OCI-LY3 (cell line): ENCODE data around the gene PHACTR3.

Experiments used
- H2AFZ ChIP-seq: fragments of 200-600, 300-600 bp; shearing (Covaris generic); 2 replicates; pipeline ENCODE4 v1.6.0; 2014; ENCODE audit warnings: antibody characterized with exemption, low read depth, low read length
- H3K27ac ChIP-seq: fragments of 200-600, 300-600 bp; sonication (generic); 2 replicates; pipeline ENCODE4 v1.5.1; 2014; ENCODE audit warnings: mild to moderate bottlenecking, low read length, moderate library complexity, mixed read lengths
- H3K27me3 ChIP-seq: fragments of 200-600, 300-600 bp; sonication (generic); 2 replicates; pipeline ENCODE4 v1.6.1; 2014; ENCODE audit warnings: low read depth, low read length, mixed read lengths
- H3K36me3 ChIP-seq: fragments of 200-600, 300-600 bp; sonication (generic); replicated peaks from 2 replicates; pipeline ENCODE3; 2014; ENCODE audit warnings: low read depth, low read length, mixed read lengths
- H3K4me1 ChIP-seq: fragments of 300-600, 200-600 bp; sonication (generic); 2 replicates; pipeline ENCODE4 v1.6.1; 2014; ENCODE audit warnings: low read length, mixed read lengths
- H3K4me2 ChIP-seq: fragments of 200-600, 300-600 bp; sonication (generic); 2 replicates; pipeline ENCODE4 v1.6.1; 2014; ENCODE audit warnings: low read length, mixed read lengths
- H3K4me3 ChIP-seq: fragments of 300-600, 200-600 bp; sonication (generic); 2 replicates; pipeline ENCODE4 v1.5.1; 2014; ENCODE audit warnings: antibody characterized with exemption, mild to moderate bottlenecking, low read length, moderate library complexity
- H3K79me2 ChIP-seq: fragments of 300-600, 200-600 bp; shearing (Covaris generic); 2 replicates; pipeline ENCODE4 v1.6.1; 2014; ENCODE audit warnings: mild to moderate bottlenecking, low read length, mixed read lengths
- H3K9ac ChIP-seq: fragments of 300-600, 200-600 bp; shearing (Covaris generic); 2 replicates; pipeline ENCODE4 v1.6.0; 2014; ENCODE audit warnings: mild to moderate bottlenecking, low read length, moderate library complexity
- H3K9me3 ChIP-seq: fragments of 200-600, 300-600 bp; shearing (Covaris generic); 2 replicates; pipeline ENCODE4 v1.6.1; 2014; ENCODE audit warnings: low read length, mixed read lengths; ENCODE audit not compliant: insufficient read depth
- H4K20me1 ChIP-seq: fragments of 200-600, 300-600 bp; sonication (generic); 2 replicates; pipeline ENCODE4 v1.6.1; 2016; ENCODE audit warnings: low read length, mixed read lengths; ENCODE audit not compliant: insufficient read depth
- EZH2phosphoT487 ChIP-seq: fragments of 200-600 bp; shearing (Covaris generic); IDR thresholded peaks from 2 replicates; pipeline ENCODE4 v1.6.1; 2018; ENCODE audit warnings: antibody characterized with exemption, mixed run types, low read depth
- TF ChIP-seq, protein P1 (sequence below): fragments of 200-600, 300-600 bp; sonication (generic); IDR thresholded peaks from 2 replicates; pipeline ENCODE4 v1.5.1; 2014; ENCODE audit warnings: antibody characterized with exemption, low read length, low read depth

The PHACTR3 gene

DNA sequence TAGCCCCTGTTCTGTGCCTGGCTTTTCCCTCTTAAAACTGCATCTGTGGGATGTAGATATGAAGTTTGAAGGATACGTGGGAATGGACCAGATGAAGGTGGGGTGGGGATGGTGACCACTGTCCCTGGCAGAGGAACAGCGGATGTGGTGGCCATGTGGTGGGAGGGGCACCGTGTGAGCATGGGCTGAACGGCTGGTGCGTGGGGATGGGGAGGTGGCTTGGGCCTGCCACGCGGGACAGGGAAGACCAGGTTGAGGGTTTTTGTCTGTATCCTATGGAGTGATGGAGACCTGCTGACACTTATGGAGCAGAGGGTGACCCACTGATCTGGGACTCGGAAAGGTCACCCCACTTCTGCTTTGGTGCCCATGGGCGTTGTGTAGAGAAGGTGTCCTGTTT lies 19.2 kb downstream of the PHACTR3 start:
- H3K9ac ChIP-seq, result no peak overlapping the region
- no peaks in the 10 kb centered on the region for H3K36me3 ChIP-seq
- no peak for TF ChIP-seq EZH2phosphoT487
- TF ChIP-seq, protein P1, sequence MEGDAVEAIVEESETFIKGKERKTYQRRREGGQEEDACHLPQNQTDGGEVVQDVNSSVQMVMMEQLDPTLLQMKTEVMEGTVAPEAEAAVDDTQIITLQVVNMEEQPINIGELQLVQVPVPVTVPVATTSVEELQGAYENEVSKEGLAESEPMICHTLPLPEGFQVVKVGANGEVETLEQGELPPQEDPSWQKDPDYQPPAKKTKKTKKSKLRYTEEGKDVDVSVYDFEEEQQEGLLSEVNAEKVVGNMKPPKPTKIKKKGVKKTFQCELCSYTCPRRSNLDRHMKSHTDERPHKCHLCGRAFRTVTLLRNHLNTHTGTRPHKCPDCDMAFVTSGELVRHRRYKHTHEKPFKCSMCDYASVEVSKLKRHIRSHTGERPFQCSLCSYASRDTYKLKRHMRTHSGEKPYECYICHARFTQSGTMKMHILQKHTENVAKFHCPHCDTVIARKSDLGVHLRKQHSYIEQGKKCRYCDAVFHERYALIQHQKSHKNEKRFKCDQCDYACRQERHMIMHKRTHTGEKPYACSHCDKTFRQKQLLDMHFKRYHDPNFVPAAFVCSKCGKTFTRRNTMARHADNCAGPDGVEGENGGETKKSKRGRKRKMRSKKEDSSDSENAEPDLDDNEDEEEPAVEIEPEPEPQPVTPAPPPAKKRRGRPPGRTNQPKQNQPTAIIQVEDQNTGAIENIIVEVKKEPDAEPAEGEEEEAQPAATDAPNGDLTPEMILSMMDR, result no peak
- no peaks in the 10 kb centered on the region for H3K9me3 ChIP-seq
- peaks cover 17% of the 10 kb centered on the region; the same call in 1 of the 2 replicates for H3K27me3 ChIP-seq
- H3K79me2 ChIP-seq, result no peaks in the 10 kb centered on the region
- no peak overlapping the region for H2AFZ ChIP-seq
- H3K4me3 ChIP-seq, result no peak overlapping the region
- no peaks in the 10 kb centered on the region for H3K4me1 ChIP-seq
- H3K27ac ChIP-seq, result no peak overlapping the region
- no peak overlapping the region for H3K4me2 ChIP-seq
- H4K20me1 ChIP-seq, result no peaks in the 10 kb centered on the region

DNA sequence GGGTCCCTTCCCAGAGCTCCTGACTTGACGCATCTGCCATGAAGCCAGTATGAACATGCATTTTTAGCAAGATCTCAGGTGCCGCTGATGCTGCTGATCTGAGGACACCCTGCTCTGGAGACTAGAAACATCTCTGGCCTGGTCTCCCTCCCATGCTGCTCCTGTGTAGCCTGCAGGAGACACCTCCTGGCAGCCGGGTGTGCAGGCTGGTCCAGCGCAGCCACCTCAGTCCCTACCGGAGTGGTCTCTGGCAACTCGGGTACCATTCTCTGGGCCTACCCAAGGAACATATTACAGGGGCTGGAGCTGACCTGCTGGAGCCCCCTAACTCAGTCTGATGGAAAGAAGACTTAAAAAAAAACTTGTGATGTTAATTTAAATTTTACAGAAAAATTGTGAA lies 20.1 kb downstream of the PHACTR3 start:
- H3K4me3 ChIP-seq, result no peak overlapping the region
- H3K79me2 ChIP-seq, result no peaks in the 10 kb centered on the region
- no peaks in the 10 kb centered on the region for H3K4me1 ChIP-seq
- H3K36me3 ChIP-seq, result no peaks in the 10 kb centered on the region
- no peaks in the 10 kb centered on the region for H4K20me1 ChIP-seq
- H2AFZ ChIP-seq, result no peak overlapping the region
- no peak overlapping the region for H3K9ac ChIP-seq
- no peak overlapping the region for H3K27ac ChIP-seq
- H3K27me3 ChIP-seq, result peaks cover 21% of the 10 kb centered on the region; the same call in 1 of the 2 replicates
- H3K9me3 ChIP-seq, result no peaks in the 10 kb centered on the region
- no peak for TF ChIP-seq EZH2phosphoT487
- TF ChIP-seq, protein P1, result no peak
- no peak overlapping the region for H3K4me2 ChIP-seq

DNA sequence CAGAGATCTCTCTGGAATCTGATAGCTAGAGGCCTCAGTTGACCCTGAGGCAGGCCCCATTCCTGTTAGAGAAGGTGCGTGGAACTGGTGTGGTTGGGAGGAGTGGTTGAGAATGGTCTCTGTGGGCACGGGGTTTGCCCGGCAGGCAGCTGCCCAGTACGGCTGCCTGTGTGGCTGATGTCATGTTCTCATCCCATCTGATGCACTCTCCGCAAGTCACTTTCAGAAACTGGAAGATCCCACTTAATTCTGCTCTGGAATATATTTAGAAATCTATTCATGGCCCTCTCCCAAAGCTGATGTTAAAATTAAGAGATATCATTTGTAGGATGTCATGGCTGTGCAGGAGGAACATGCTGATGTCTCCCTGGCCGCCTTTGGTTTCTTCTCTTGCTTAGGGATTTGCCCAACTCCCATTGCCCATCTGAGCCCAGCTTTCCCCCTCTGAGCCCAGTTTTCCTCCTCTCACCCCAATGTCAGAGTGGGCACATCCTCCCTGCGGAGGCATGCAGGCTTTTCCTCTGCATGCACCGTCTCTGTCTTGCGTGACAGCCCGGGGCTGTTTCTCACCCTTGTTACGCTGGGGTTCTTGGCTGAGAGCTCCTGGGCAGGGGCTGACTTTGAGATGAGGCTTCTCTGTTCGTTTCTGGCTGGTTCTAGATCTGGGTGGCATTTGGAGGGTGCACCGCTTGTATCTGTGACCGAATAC lies 21.0 kb downstream of the PHACTR3 start:
- H4K20me1 ChIP-seq, result no peaks in the 10 kb centered on the region

DNA sequence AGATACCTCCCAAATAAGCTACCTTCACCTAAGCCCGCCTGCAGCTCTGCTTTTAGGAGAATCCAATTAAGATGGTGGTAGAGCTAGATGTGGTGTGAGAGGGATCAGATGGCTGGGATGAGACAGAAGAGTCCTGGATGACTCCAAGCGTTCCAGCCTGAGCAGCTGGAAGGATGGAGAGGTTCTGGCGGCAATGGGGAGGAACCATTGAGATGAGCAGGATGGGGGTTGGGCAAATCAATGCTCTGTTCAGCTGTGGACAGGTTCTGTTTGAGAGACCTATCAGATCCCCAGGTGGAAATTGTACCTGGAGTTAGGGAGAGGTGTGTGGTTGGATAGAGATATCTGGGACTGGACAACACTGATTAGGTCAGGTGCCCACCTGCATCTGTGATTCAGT lies 23.0 kb downstream of the PHACTR3 start:
- no peaks in the 10 kb centered on the region for H4K20me1 ChIP-seq
- TF ChIP-seq, protein P1, result no peak
- TF ChIP-seq EZH2phosphoT487, result no peak
- peaks cover 17% of the 10 kb centered on the region; the same call in 1 of the 2 replicates for H3K27me3 ChIP-seq

More for the DNA sequence above, 21.0 kb downstream of the PHACTR3 start:
- Histone ChIP-seq H3K79me2 (no peaks in the 10 kb centered on the region), H3K9me3 (no peaks in the 10 kb centered on the region), H3K9ac (no peak overlapping the region), H3K4me3 (no peak overlapping the region), H3K36me3 (no peaks in the 10 kb centered on the region), H3K4me2 (no peak overlapping the region), H3K4me1 (no peaks in the 10 kb centered on the region), H2AFZ (no peak overlapping the region), H3K27ac (no peak overlapping the region), H3K27me3 (peaks cover 19% of the 10 kb centered on the region)
- TF ChIP-seq, protein P1, result no peak
- TF ChIP-seq EZH2phosphoT487, result no peak

More for the DNA sequence above, 23.0 kb downstream of the PHACTR3 start:
- H3K9ac ChIP-seq, result no peak overlapping the region
- no peak overlapping the region for H3K4me2 ChIP-seq
- no peak overlapping the region for H2AFZ ChIP-seq
- H3K4me1 ChIP-seq, result no peaks in the 10 kb centered on the region
- H3K79me2 ChIP-seq, result no peaks in the 10 kb centered on the region
- H3K4me3 ChIP-seq, result no peak overlapping the region
- no peak overlapping the region for H3K27ac ChIP-seq
- no peaks in the 10 kb centered on the region for H3K9me3 ChIP-seq
- H3K36me3 ChIP-seq, result no peaks in the 10 kb centered on the region
